ENCODE measurements around the gene DHRS3. TPM values are rescaled to one million over a fixed set of nuclear protein-coding genes. Genes with fewer than 3 reads are reported as not detected.

Gene DHRS3
- total RNA-seq, 1 experiment from 2014 or later, result 54.5 TPM

GRCh38 chr1:12598974-12599373 is 19.0 kb downstream of the DHRS3 start:
- H3K36me3 Mint-ChIP-seq (ENCODE audit: insufficient read depth in 1 of 3, low read depth in 3 of 3), result peaks cover 0 to 27% (median 10%) of the 10 kb centered on the region in 3 experiments; a peak in 5 of 7 replicates

More at GRCh38 chr1:12598974-12599373, 19.0 kb downstream of the DHRS3 start:
- Mint-ChIP-seq H3K4me1 (peaks cover 59 to 67% of the 10 kb centered on the region in 2 experiments), H3K4me3 (no peak overlapping the region), H3K27ac (no peak overlapping the region), H3K9me3 (no peaks in the 10 kb centered on the region; a peak in 1 of 5 replicates), H3K27me3 (ENCODE audit: low read depth) (peaks cover 26% of the 10 kb centered on the region)
- Histone ChIP-seq H3K18ac (ENCODE audit: insufficient read length, low read depth, low read length) (no peak overlapping the region), H3K14ac (ENCODE audit: insufficient read depth, low read length) (no peak overlapping the region), H2BK120ac (ENCODE audit: low read depth, low read length, poor library complexity, severe bottlenecking) (no peak overlapping the region), H3K23ac (ENCODE audit: insufficient read length, low read depth, low read length) (no peak overlapping the region), H3K9ac (ENCODE audit: extremely low read depth, insufficient read length, low read length) (no peak overlapping the region), H2AFZ (ENCODE audit: low read length) (no peak overlapping the region), H3K56ac (ENCODE audit: insufficient read length, low read depth, low read length) (no peak overlapping the region), H4K20me1 (ENCODE audit: control insufficient read depth, insufficient read depth, insufficient read length) (no peaks in the 10 kb centered on the region), H2BK5ac (ENCODE audit: insufficient read length, low read length) (no peak overlapping the region), H2BK15ac (ENCODE audit: low read depth, low read length) (no peak overlapping the region), H4K91ac (ENCODE audit: insufficient read length, low read depth, low read length) (no peak overlapping the region), H3K27me3 (ENCODE audit: insufficient read depth, low read length) (no peaks in the 10 kb centered on the region; the same call in 1 of the 2 replicates), H3K4me1 (ENCODE audit: insufficient read depth, low read length) (no peaks in the 10 kb centered on the region; the same call in 1 of the 2 replicates), H2AK5ac (ENCODE audit: insufficient read length, low read length) (no peak overlapping the region), H3T11ph (ENCODE audit: low read length) (no peak overlapping the region), H3K4me2 (ENCODE audit: insufficient read depth, insufficient read length, low read length) (no peak overlapping the region), H4K8ac (replicated peaks; ENCODE audit: insufficient read length, low read depth, low read length) (no peak overlapping the region), H2BK12ac (ENCODE audit: insufficient read length, low read depth, low read length) (no peak overlapping the region), H3K9me3 (ENCODE audit: control insufficient read depth, low read depth, low read length) (no peaks in the 10 kb centered on the region), H3K23me2 (ENCODE audit: insufficient read length, low read depth, low read length, poor library complexity, severe bottlenecking) (peaks cover 13% of the 10 kb centered on the region), H3K79me1 (ENCODE audit: insufficient read depth, low read depth, low read length, poor library complexity, severe bottlenecking) (no peaks in the 10 kb centered on the region), H3K27ac (ENCODE audit: insufficient read length, low read depth, low read length) (no peak overlapping the region), H3K4ac (ENCODE audit: low read depth, low read length) (no peak overlapping the region), H3K79me2 (ENCODE audit: insufficient read depth, low read length) (no peaks in the 10 kb centered on the region), H2BK20ac (ENCODE audit: low read depth, low read length, poor library complexity, severe bottlenecking) (no peak overlapping the region), H4K5ac (ENCODE audit: insufficient read length, low read depth, low read length) (no peak overlapping the region)
- no peak for TF ChIP-seq CTCF (conservative IDR thresholded peaks at IDR 0.05)
- WGBS (ENCODE audit: extremely low coverage, insufficient read length, low lambda C conversion rate), result no CpG with 5 or more reads among the region's 6 CpGs
- no peak for DNase-seq

All from H9 (cell line).